GM10266 (cell line): Measurements from ENCODE around the gene TWF2.
"Not testable (repeated sequence)": the region's sequence is repeated elsewhere in the genome, so short reads cannot be mapped to it uniquely, and the experiment has no call there.

ENCODE experiments used
- DNase-seq: peaks from one replicate; pipeline ENCODE4 v3.0.0; 2012; ENCODE audit errors: extremely low spot score
- TF ChIP-seq, protein P1 (sequence below): IDR thresholded peaks from 2 replicates; pipeline ENCODE4 v1.5.1; 2012; ENCODE audit warnings: mild to moderate bottlenecking, low read depth; ENCODE audit not compliant: control insufficient read depth, insufficient read depth; ENCODE audit errors: missing control alignments

TWF2 gene

DNA sequence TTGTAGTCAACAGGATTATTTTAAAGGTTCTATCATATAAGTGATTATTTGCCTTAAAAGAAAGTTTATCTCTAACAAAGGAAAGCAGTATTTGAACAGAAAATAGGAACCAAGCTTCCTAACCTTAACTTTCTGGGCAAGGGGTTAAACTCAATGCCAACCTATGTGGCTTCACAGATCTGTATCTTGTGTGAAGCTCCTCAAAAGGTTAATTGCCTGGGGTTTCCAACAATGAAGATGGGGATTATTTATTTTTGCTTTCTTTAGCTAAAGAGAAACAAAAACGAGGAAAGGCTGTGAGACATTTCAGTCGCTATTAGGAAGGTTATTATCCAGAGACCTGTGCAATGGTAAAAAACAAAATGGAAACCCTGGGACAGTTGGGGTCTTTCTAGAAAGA, 40.6 kb upstream of the TWF2 start:
- no peak for DNase-seq
- TF ChIP-seq, protein P1, sequence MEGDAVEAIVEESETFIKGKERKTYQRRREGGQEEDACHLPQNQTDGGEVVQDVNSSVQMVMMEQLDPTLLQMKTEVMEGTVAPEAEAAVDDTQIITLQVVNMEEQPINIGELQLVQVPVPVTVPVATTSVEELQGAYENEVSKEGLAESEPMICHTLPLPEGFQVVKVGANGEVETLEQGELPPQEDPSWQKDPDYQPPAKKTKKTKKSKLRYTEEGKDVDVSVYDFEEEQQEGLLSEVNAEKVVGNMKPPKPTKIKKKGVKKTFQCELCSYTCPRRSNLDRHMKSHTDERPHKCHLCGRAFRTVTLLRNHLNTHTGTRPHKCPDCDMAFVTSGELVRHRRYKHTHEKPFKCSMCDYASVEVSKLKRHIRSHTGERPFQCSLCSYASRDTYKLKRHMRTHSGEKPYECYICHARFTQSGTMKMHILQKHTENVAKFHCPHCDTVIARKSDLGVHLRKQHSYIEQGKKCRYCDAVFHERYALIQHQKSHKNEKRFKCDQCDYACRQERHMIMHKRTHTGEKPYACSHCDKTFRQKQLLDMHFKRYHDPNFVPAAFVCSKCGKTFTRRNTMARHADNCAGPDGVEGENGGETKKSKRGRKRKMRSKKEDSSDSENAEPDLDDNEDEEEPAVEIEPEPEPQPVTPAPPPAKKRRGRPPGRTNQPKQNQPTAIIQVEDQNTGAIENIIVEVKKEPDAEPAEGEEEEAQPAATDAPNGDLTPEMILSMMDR = no peak

DNA sequence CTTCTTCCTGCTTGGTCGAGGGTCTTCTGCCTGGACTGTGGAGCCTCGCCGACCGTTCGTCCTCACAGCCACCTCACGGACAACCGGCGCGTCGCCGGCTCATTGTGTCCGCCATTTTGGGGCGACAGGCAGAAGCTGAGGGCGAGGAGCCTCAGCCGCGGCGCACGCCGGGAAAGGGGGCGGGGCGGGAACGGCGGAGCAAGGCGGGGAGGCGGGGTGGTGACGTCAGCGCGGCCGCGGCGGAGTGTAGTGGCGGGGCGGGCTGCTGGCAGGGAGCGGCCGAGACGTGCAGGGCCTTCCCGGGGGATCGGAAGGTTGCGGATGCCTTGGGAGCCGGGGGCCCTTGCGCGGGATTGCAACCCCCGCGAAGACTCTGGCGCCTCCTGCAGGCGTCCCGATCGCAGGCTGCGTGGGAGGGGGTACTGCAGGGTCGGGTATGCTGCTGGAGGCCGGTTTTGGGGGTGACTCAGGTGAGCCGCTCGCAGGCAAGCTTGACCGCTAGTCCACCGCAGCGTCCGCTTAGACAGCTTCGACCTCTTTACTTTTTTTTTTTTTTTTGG, 39.6 kb upstream of the TWF2 start, which contains the start of gene WDR82:
Gene WDR82 (minus strand): TSS at position 140 of the 560 bp plus-strand sequence. CDS start 288 bp downstream, outside the sequence.
- TF ChIP-seq, protein P1 = peak; percentile 45
- peak; percentile 97 for DNase-seq

DNA sequence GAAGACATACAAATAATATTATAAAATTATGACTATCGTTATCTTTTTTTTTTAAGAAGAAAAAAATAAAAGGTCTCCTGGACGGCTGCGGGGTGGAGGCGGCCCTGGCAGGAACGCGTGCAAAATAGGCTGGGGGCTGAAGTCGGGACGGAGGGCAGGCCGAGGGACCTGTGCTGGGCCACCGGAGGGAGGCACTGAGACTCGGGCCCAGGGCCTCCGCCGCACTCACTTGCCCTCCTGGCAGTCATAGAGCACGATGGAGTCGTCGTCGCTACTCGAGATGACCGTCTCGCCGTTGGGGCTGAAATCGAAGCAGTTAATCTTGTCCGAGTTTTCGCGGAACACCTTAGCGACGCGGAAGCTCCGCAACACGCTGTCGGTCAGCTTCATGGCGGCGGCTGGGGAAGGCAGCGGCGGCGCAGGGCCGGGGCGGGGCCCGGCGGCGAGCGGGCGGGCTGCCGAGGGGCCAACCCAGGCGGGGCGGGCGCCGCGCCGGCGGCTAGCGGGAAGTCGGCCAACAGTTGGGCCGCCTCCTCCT, 39.1 kb upstream of the TWF2 start:
- TF ChIP-seq, protein P1 = peak; percentile 14

DNA sequence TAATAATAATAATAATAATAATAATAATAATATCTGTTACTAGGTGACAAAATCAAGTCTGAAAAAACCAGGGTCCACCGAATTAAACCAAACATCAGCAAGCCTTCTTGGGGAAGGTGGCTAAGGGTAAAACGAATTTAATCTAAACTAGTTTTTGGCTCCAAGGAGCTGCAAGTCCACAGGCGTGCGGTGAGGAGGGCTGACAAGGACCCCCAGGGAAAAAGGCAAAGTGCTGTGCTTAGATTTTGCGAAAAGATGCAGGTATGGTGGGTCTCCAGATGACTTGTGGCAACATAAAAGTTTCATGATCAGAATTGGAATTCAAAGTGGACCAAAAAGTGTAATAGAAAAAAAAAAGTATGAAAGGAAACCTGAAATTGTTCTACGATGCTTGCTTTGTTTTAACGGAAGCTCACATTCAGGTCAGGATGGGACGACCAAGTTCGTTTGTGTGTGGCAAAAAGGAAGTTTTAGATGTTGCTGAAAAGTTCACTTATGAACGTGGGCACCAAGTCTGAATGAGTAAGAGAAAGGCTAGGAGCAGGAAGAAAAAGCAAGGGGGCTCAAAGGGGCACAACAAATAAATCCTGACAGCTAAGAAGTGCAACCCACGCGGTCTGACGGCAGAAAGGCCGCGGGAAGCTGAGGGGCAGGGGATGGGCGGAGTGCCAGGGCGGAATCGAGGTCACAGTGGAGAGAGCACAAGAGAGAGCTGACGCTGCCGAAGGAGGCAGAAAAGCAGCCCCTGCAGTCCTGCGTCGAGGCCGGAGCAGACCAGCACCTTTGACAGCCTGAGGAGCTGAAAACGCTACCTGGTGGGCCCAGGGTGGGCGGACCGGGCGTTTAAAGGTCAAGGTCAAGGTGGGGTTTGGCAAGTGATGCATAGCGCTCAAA, 38.4 kb upstream of the TWF2 start:
- TF ChIP-seq, protein P1 = no peak

More for the DNA sequence above, 39.1 kb upstream of the TWF2 start:
- peak; percentile 58 for DNase-seq

DNA sequence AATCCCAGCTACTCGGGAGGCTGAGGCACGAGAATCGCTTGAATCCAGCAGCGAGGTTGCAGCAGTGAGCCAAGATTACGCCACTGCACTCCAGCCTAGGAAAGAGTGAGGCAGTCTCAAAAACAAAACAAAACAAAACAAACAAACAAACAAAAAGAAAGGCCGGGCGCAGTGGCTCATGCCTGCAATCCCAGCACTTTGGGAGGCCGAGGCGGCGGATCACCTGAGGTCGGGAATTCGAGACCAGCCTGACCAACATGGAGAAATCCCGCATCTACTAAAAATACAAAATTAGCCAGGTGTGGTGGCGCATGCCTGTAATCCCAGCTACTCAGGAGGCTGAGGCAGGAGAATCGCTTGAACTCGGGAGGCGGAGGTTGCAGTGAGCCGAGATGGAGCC, 35.8 kb upstream of the TWF2 start:
- not testable (repeated sequence) for DNase-seq

More for the DNA sequence above, 38.4 kb upstream of the TWF2 start:
- DNase-seq = peak; percentile 67

DNA sequence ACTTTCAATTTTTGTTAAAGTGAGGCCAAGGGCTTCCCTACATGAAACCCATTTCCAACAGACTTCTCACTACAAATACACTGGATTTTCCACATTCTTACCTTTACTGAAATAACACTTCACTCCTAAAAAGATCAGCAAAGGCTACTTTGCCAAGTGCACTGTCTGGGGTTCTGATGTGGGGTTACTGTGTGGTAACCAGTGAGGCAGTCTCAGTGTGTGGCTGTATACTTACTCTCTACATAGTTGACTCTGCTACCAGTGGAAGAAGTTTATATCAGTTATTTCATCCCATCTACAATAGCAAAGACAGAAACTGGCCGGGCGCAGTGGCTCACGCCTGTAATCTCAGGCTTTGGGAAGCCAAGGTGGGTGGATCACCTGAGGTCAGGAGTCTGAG, 33.9 kb upstream of the TWF2 start:
- no peak for DNase-seq
- TF ChIP-seq, protein P1 = no peak

DNA sequence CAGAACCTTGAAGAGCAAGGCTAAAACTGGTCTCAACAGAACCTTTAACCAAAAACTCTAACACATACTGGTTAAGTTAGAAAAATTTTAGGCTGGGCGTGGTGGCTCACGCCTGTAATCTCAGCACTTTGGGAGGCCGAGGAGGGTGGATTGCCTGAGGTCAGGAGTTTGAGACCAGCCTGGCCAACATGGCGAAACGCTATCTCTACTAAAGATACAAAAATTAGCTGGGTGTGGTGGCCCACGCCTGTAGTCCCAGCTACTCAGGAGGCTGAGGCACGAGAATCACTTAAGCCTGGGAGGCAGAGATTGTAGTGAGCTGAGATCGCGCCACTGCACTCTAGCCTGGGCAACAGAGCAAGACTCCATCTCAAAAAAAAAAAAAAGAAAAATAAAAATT, 33.2 kb upstream of the TWF2 start:
- DNase-seq = not testable (repeated sequence)

DNA sequence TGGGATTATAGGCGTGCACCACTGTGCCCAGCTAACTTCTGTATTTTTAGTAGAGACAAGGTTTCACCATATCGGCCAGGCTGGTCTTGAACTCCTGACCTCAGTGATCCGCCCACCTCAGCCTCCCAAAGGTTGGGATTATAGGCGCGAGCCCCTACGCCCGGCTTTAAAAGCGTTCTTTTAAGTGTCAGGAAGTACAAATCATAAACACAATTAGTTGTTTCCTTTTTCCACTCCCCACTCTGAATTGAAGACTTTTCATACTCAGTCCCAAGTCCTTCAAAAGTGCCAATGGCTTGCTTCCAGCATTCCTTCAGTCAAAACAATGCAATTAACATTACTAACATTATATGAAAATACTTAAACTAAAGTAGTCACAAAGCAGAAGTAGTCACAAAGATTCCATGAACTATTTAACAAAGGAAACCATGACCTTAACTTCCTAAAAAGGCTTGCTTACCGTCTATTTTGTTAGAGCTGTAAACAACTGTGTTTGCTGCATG, 31.3 kb upstream of the TWF2 start:
- DNase-seq = no peak
- TF ChIP-seq, protein P1 = no peak
